ENCODE data around the gene DCAF7. TPM values are rescaled to one million over a fixed set of nuclear protein-coding genes. Genes with fewer than 3 reads are reported as not detected.

Gene DCAF7
- total RNA-seq, 1 experiment from 2014 or later: 60.4 TPM

DNA sequence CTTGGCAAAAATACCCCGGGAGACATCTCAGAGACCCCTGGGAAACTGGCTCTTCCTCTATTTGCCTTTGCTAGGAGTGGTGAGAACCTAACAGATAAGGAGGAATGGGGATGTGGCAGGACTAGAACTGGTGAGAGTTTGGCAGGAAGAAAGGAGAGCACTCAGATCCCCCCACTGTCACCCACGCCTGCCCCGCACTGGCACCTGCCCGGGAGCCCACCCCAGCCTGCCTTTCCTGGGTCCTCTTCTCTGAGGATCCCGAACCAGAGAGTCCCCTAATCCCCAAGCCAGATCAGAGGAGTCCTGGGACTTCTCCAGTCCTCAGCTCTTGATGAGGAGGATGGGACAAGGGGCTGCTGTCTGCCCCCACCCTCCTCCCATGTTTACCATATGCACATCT lies 23.4 kb upstream of the DCAF7 start:
- no peak overlapping the region for H3K27ac ChIP-seq (ENCODE audit: low read length)
- no peaks in the 10 kb centered on the region for H3K4me1 ChIP-seq (ENCODE audit: control insufficient read depth, insufficient read depth, low read length)
- in situ Hi-C loops (cut with HindIII; ENCODE audit: low pct_unique_long_range_greater_than_20kb, low sequenced_read_pairs) (no loop called here), intact Hi-C loops (cut with micrococcal nuclease; ENCODE audit: unreplicated experiment) (no loop called here)
- H3K4me3 ChIP-seq (ENCODE audit: low read depth in 2 of 2, low read length in 2 of 2): no peak overlapping the region
- no peaks in the 10 kb centered on the region for H3K9me3 ChIP-seq (ENCODE audit: control insufficient read depth, insufficient read depth, low read depth, low read length)
- BruUV-seq (replicated peaks): no TSS peak
- no peaks in the 10 kb centered on the region for H3K36me3 ChIP-seq (ENCODE audit: control insufficient read depth, insufficient read depth, low read length)
- DNase-seq (ENCODE audit: low read depth, low spot score) (no peak), ATAC-seq (no peak)
- POLR2A ChIA-PET: interaction anchor here (0.9 kb wide), 1 partner anchor 17 kb away, joined by 3 read pairs; no protein-coding TSS in a partner anchor
- H3K27me3 ChIP-seq (ENCODE audit: control insufficient read depth, insufficient read depth, low read length): no peaks in the 10 kb centered on the region
- CTCF ChIA-PET: no interaction called here
- TF ChIP-seq TCF7L2 (IDR thresholded peaks at IDR 0.05; ENCODE audit: low read depth, low read length) (no peak), SIN3A (IDR thresholded peaks at IDR 0.05; ENCODE audit: borderline replicate concordance, insufficient read depth, low read depth, low read length) (no peak), POLR2AphosphoS5 (IDR thresholded peaks at IDR 0.05; ENCODE audit: low read depth, low read length) (no peak)
- TF ChIP-seq, protein P1, sequence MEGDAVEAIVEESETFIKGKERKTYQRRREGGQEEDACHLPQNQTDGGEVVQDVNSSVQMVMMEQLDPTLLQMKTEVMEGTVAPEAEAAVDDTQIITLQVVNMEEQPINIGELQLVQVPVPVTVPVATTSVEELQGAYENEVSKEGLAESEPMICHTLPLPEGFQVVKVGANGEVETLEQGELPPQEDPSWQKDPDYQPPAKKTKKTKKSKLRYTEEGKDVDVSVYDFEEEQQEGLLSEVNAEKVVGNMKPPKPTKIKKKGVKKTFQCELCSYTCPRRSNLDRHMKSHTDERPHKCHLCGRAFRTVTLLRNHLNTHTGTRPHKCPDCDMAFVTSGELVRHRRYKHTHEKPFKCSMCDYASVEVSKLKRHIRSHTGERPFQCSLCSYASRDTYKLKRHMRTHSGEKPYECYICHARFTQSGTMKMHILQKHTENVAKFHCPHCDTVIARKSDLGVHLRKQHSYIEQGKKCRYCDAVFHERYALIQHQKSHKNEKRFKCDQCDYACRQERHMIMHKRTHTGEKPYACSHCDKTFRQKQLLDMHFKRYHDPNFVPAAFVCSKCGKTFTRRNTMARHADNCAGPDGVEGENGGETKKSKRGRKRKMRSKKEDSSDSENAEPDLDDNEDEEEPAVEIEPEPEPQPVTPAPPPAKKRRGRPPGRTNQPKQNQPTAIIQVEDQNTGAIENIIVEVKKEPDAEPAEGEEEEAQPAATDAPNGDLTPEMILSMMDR (IDR thresholded peaks at IDR 0.05): no peak
- TF ChIP-seq, protein P2, sequence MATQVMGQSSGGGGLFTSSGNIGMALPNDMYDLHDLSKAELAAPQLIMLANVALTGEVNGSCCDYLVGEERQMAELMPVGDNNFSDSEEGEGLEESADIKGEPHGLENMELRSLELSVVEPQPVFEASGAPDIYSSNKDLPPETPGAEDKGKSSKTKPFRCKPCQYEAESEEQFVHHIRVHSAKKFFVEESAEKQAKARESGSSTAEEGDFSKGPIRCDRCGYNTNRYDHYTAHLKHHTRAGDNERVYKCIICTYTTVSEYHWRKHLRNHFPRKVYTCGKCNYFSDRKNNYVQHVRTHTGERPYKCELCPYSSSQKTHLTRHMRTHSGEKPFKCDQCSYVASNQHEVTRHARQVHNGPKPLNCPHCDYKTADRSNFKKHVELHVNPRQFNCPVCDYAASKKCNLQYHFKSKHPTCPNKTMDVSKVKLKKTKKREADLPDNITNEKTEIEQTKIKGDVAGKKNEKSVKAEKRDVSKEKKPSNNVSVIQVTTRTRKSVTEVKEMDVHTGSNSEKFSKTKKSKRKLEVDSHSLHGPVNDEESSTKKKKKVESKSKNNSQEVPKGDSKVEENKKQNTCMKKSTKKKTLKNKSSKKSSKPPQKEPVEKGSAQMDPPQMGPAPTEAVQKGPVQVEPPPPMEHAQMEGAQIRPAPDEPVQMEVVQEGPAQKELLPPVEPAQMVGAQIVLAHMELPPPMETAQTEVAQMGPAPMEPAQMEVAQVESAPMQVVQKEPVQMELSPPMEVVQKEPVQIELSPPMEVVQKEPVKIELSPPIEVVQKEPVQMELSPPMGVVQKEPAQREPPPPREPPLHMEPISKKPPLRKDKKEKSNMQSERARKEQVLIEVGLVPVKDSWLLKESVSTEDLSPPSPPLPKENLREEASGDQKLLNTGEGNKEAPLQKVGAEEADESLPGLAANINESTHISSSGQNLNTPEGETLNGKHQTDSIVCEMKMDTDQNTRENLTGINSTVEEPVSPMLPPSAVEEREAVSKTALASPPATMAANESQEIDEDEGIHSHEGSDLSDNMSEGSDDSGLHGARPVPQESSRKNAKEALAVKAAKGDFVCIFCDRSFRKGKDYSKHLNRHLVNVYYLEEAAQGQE (IDR thresholded peaks at IDR 0.05; ENCODE audit: insufficient read depth in 1 of 2, low read depth in 2 of 2, low read length in 1 of 2): no peak

DNA sequence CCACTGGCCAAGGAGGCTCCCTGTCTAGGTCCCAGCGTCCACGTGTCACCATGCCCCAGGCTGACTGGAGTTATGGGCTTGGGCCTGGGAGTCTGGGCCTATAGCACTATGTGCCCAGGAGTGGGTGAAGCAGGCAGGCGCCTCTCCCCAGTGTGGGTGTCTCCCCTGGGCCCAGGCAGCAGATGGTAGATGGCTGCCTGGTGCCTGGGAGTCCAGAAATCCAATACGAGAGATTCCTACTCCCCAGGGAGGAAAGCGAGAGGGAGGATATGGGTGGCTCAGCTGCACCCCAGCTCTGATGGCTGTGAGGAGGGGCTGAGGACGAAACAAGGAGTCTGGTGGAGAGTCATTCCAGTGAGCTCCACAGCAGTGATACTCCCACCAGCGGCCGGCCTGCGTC lies 22.1 kb upstream of the DCAF7 start:
- Histone ChIP-seq H3K27me3 (ENCODE audit: control insufficient read depth, insufficient read depth, low read length) (no peaks in the 10 kb centered on the region), H3K4me3 (ENCODE audit: low read depth in 2 of 2, low read length in 2 of 2) (no peak overlapping the region), H3K27ac (ENCODE audit: low read length) (no peak overlapping the region), H3K4me1 (ENCODE audit: control insufficient read depth, insufficient read depth, low read length) (no peaks in the 10 kb centered on the region), H3K36me3 (ENCODE audit: control insufficient read depth, insufficient read depth, low read length) (no peaks in the 10 kb centered on the region), H3K9me3 (ENCODE audit: control insufficient read depth, insufficient read depth, low read depth, low read length) (no peaks in the 10 kb centered on the region)
- TF ChIP-seq POLR2AphosphoS5 (IDR thresholded peaks at IDR 0.05; ENCODE audit: low read depth, low read length) (no peak), TCF7L2 (IDR thresholded peaks at IDR 0.05; ENCODE audit: low read depth, low read length) (no peak), SIN3A (IDR thresholded peaks at IDR 0.05; ENCODE audit: borderline replicate concordance, insufficient read depth, low read depth, low read length) (no peak)
- TF ChIP-seq, protein P1 (IDR thresholded peaks at IDR 0.05): no peak
- TF ChIP-seq, protein P2 (IDR thresholded peaks at IDR 0.05; ENCODE audit: insufficient read depth in 1 of 2, low read depth in 2 of 2, low read length in 1 of 2): no peak
- POLR2A ChIA-PET: no interaction called here
- DNase-seq (ENCODE audit: low read depth, low spot score) (no peak), ATAC-seq (no peak)
- intact Hi-C loops (cut with micrococcal nuclease; ENCODE audit: unreplicated experiment): no loop called here
- BruUV-seq (replicated peaks): no TSS peak
- in situ Hi-C loops (cut with HindIII; ENCODE audit: low pct_unique_long_range_greater_than_20kb, low sequenced_read_pairs): no loop called here
- CTCF ChIA-PET: no interaction called here
